GM12878 (cell line): ENCODE measurements around the gene DNAJC16. TPM values are rescaled to one million over a fixed set of nuclear protein-coding genes. Genes with fewer than 3 reads are reported as not detected.

ENCODE experiments used
- ESRRA ChIP-seq: IDR thresholded peaks from 2 replicates; pipeline ENCODE4 v1.6.1; 2012; ENCODE audit warnings: mild to moderate bottlenecking, low read length, improper control_type of control experiment
- HCFC1 ChIP-seq: fragments of 150-350 bp; IDR thresholded peaks from 2 replicates; pipeline ENCODE4 v1.6.1; 2014; ENCODE audit warnings: low read length
- JUNB ChIP-seq: IDR thresholded peaks from 2 replicates; pipeline ENCODE4 v1.6.1; 2016; ENCODE audit warnings: antibody characterized with exemption, mild to moderate bottlenecking
- MXI1 ChIP-seq: fragments of 150-350 bp; IDR thresholded peaks from 2 replicates; pipeline ENCODE4 v1.6.1; 2011; ENCODE audit warnings: low read depth, mild to moderate bottlenecking, inconsistent platforms, low read length, improper control_type of control experiment
- STAT1 ChIP-seq: fragments of 450-650 bp; conservative IDR thresholded peaks from 2 replicates; pipeline ENCODE4 v1.6.1; 2014; ENCODE audit warnings: antibody characterized with exemption, mild to moderate bottlenecking
- SUPT20H ChIP-seq: IDR thresholded peaks from 2 replicates; pipeline ENCODE4 v1.6.1; 2011; ENCODE audit warnings: low read depth, mild to moderate bottlenecking, low read length, moderate library complexity, borderline replicate concordance; ENCODE audit not compliant: control insufficient read depth
- TCF12 ChIP-seq: IDR thresholded peaks from 2 replicates; pipeline ENCODE4 v1.6.1; 2011; ENCODE audit warnings: low read depth, mild to moderate bottlenecking, low read length
- ZNF207 ChIP-seq: fragments of 450-650 bp; IDR thresholded peaks from 2 replicates; pipeline ENCODE4 v1.6.1; 2014; ENCODE audit warnings: antibody characterized with exemption, mild to moderate bottlenecking, borderline replicate concordance
- ZSCAN29 ChIP-seq: fragments of 450-650 bp; IDR thresholded peaks from 2 replicates; pipeline ENCODE4 v1.6.1; 2017; ENCODE audit warnings: mild to moderate bottlenecking, moderate library complexity
- polyA plus RNA-seq, 11 experiments: library from polyadenylated mRNA; depleted of rRNA in 4 of 11; unstranded in 6 of 11; stranded (reverse) in 5 of 11; fragments of >200 nt; fragmentation: Nextera tagmentation in 4 of 11; fragmentation: Illumina TruSeq in 1 of 11; extraction: Ambion mirVana in 4 of 11; extraction: Trizol in 1 of 11; gene quantifications; 1 replicate in 1 of 11; 2 replicates in 10 of 11; pipeline versions ENCODE4 v1.2.1 to v1.2.3, GENCODE V29; 2011 to 2016; ENCODE audit warnings: inconsistent platforms in 2 of 11, missing spikeins in 2 of 11, low read depth in 1 of 11
- total RNA-seq, 4 experiments: library from RNA; depleted of rRNA in 3 of 4; stranded (reverse); fragments of >200 nt in 3 of 4; fragmentation: Illumina TruSeq in 1 of 4; extraction: Trizol in 1 of 4; gene quantifications; 2 replicates each; pipeline versions ENCODE4 v1.2.1 to v1.2.3, GENCODE V29; 2013 to 2021
- TF ChIP-seq, protein P1 (sequence below): fragments of 450-650 bp; IDR thresholded peaks from 2 replicates; pipeline ENCODE4 v1.6.1; 2016; ENCODE audit warnings: mild to moderate bottlenecking, moderate library complexity, borderline replicate concordance
- TF ChIP-seq, protein P2 (sequence below): fragments of 450-650 bp; formaldehyde crosslinking; IDR thresholded peaks from 2 replicates; pipeline ENCODE4 v1.5.0; 2022; ENCODE audit warnings: mild to moderate bottlenecking, missing genetic modification characterization
- TF ChIP-seq, protein P3 (sequence below): fragments of 450-650 bp; formaldehyde crosslinking; IDR thresholded peaks from 2 replicates; pipeline ENCODE4 v1.4.0; 2022; ENCODE audit warnings: mild to moderate bottlenecking, moderate library complexity
- TF ChIP-seq, protein P4 (sequence below): IDR thresholded peaks from 2 replicates; pipeline ENCODE4 v1.6.1; 2012; ENCODE audit warnings: low read length, inconsistent platforms

The DNAJC16 gene
- total and polyA plus RNA-seq, 10 of the 15 experiments (the other 5 are each of a cell fraction or from before 2014, with no cell fraction given): 2.4 to 12.7 (median 7.8) TPM

DNA sequence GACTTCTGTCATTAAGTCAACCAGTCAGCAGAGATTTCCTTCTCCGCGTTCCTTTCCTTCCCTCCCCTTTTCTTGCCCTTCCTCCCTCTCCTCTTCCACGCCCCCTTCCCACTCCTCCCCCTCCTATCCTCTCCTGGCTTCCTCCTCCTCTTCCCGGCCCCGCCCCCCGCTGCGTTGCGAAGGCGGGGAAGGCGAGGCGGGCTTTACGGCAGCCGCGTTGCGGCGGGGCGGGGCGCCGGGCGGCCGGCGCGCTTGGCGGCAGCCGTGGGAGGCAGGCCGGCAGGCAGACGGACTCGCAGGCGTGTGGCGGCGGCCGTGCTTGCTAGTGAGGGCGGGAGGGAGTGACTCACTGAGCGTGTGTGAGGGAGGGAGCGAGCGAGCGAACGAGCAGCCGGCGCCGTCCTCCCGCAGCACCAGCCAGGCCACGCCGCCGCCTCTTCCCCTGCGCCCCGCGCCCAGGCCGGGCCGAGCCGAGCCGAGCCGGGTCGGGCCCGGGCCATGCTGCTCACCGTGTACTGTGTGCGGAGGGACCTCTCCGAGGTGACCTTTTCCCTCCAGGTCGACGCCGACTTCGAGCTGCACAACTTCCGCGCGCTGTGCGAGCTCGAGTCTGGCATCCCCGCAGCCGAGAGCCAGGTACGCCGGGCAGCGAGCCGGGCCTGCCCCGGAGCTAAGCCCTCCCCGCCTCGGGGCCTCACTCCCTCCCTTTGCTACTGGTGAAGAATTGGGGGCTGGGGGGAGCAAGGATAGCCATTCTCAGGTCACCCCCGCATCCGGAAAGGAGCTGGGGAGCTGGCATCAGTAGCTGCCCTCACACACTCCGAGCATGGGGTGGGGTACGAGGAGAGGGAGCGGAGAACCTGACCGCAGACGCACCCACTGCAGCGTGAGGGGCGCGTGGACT is 90.8 kb downstream of the DNAJC16 start, which contains the start of gene DDI2 (continued):
- TF ChIP-seq SUPT20H (no peak), HCFC1 (peak; percentile 38; the same call in 1 of the 2 replicates), ESRRA (no peak), JUNB (no peak), TCF12 (no peak), ZNF207 (0 out of 2 replicates have a peak, but pooled peaks have one; percentile 37), MXI1 (peak; percentile 89), STAT1 (no peak), ZSCAN29 (0 out of 2 replicates have a peak, but pooled peaks have one; percentile 42)
- TF ChIP-seq, protein P1, sequence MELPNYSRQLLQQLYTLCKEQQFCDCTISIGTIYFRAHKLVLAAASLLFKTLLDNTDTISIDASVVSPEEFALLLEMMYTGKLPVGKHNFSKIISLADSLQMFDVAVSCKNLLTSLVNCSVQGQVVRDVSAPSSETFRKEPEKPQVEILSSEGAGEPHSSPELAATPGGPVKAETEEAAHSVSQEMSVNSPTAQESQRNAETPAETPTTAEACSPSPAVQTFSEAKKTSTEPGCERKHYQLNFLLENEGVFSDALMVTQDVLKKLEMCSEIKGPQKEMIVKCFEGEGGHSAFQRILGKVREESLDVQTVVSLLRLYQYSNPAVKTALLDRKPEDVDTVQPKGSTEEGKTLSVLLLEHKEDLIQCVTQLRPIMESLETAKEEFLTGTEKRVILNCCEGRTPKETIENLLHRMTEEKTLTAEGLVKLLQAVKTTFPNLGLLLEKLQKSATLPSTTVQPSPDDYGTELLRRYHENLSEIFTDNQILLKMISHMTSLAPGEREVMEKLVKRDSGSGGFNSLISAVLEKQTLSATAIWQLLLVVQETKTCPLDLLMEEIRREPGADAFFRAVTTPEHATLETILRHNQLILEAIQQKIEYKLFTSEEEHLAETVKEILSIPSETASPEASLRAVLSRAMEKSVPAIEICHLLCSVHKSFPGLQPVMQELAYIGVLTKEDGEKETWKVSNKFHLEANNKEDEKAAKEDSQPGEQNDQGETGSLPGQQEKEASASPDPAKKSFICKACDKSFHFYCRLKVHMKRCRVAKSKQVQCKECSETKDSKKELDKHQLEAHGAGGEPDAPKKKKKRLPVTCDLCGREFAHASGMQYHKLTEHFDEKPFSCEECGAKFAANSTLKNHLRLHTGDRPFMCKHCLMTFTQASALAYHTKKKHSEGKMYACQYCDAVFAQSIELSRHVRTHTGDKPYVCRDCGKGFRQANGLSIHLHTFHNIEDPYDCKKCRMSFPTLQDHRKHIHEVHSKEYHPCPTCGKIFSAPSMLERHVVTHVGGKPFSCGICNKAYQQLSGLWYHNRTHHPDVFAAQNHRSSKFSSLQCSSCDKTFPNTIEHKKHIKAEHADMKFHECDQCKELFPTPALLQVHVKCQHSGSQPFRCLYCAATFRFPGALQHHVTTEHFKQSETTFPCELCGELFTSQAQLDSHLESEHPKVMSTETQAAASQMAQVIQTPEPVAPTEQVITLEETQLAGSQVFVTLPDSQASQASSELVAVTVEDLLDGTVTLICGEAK: no peak
- TF ChIP-seq, protein P2, sequence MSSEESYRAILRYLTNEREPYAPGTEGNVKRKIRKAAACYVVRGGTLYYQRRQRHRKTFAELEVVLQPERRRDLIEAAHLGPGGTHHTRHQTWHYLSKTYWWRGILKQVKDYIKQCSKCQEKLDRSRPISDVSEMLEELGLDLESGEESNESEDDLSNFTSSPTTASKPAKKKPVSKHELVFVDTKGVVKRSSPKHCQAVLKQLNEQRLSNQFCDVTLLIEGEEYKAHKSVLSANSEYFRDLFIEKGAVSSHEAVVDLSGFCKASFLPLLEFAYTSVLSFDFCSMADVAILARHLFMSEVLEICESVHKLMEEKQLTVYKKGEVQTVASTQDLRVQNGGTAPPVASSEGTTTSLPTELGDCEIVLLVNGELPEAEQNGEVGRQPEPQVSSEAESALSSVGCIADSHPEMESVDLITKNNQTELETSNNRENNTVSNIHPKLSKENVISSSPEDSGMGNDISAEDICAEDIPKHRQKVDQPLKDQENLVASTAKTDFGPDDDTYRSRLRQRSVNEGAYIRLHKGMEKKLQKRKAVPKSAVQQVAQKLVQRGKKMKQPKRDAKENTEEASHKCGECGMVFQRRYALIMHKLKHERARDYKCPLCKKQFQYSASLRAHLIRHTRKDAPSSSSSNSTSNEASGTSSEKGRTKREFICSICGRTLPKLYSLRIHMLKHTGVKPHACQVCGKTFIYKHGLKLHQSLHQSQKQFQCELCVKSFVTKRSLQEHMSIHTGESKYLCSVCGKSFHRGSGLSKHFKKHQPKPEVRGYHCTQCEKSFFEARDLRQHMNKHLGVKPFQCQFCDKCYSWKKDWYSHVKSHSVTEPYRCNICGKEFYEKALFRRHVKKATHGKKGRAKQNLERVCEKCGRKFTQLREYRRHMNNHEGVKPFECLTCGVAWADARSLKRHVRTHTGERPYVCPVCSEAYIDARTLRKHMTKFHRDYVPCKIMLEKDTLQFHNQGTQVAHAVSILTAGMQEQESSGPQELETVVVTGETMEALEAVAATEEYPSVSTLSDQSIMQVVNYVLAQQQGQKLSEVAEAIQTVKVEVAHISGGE: peak; percentile 36; the same call in 1 of the 2 replicates
- TF ChIP-seq, protein P3, sequence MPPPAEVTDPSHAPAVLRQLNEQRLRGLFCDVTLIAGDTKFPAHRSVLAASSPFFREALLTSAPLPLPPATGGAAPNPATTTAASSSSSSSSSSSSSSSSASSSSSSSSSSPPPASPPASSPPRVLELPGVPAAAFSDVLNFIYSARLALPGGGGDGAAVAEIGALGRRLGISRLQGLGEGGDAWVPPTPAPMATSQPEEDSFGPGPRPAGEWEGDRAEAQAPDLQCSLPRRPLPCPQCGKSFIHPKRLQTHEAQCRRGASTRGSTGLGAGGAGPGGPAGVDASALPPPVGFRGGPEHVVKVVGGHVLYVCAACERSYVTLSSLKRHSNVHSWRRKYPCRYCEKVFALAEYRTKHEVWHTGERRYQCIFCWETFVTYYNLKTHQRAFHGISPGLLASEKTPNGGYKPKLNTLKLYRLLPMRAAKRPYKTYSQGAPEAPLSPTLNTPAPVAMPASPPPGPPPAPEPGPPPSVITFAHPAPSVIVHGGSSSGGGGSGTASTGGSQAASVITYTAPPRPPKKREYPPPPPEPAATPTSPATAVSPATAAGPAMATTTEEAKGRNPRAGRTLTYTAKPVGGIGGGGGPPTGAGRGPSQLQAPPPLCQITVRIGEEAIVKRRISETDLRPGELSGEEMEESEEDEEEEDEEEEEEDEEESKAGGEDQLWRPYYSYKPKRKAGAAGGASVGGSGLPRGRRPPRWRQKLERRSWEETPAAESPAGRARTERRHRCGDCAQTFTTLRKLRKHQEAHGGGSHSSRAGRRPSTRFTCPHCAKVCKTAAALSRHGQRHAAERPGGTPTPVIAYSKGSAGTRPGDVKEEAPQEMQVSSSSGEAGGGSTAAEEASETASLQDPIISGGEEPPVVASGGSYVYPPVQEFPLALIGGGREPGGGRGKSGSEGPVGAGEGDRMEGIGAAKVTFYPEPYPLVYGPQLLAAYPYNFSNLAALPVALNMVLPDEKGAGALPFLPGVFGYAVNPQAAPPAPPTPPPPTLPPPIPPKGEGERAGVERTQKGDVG (CRISPR knock-in tag): no peak
- TF ChIP-seq, protein P4, sequence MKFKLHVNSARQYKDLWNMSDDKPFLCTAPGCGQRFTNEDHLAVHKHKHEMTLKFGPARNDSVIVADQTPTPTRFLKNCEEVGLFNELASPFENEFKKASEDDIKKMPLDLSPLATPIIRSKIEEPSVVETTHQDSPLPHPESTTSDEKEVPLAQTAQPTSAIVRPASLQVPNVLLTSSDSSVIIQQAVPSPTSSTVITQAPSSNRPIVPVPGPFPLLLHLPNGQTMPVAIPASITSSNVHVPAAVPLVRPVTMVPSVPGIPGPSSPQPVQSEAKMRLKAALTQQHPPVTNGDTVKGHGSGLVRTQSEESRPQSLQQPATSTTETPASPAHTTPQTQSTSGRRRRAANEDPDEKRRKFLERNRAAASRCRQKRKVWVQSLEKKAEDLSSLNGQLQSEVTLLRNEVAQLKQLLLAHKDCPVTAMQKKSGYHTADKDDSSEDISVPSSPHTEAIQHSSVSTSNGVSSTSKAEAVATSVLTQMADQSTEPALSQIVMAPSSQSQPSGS: no peak
